GM23338 (cell line): ENCODE data around the gene CTF1. TPM values are rescaled to one million over a fixed set of nuclear protein-coding genes. Genes with fewer than 3 reads are reported as not detected.

Source experiments
- ATAC-seq: fragments of 200-7000 bp; cut with Tn5 transposase; 3 replicates; pipeline ENCODE4 v1.9.1; 2020
- DNase-seq: peaks from one replicate; pipeline ENCODE4 v3.0.0-alpha.2; 2015; ENCODE audit warnings: low spot score
- H2AFZ ChIP-seq: fragments of 200-600 bp; sonication (generic); 2 replicates; pipeline ENCODE4 v1.8.0; 2016; ENCODE audit warnings: antibody characterized with exemption, mild to moderate bottlenecking, moderate library complexity
- H3F3A ChIP-seq: fragments of 200-600 bp; sonication (generic); replicated peaks from 2 replicates; pipeline ENCODE4 v1.8.0; 2017; ENCODE audit warnings: antibody characterized with exemption, mixed run types, low read depth
- H3K27ac ChIP-seq: fragments of 200-600 bp; sonication (generic); 2 replicates; pipeline ENCODE4 v1.6.1; 2016; ENCODE audit warnings: low read depth
- H3K27me3 ChIP-seq: fragments of 200-600 bp; sonication (generic); 2 replicates; pipeline ENCODE4 v1.8.0; 2016; ENCODE audit warnings: mild to moderate bottlenecking, mixed run types, moderate library complexity; ENCODE audit not compliant: insufficient read depth
- H3K36me3 ChIP-seq: fragments of 200-600 bp; sonication (generic); 2 replicates; pipeline ENCODE4 v1.8.0; 2016; ENCODE audit warnings: mild to moderate bottlenecking; ENCODE audit not compliant: insufficient read depth
- H3K4me1 ChIP-seq: fragments of 200-600 bp; sonication (generic); 2 replicates; pipeline ENCODE4 v1.8.0; 2016; ENCODE audit warnings: mild to moderate bottlenecking, moderate library complexity; ENCODE audit not compliant: insufficient read depth
- H3K4me2 ChIP-seq: fragments of 200-600 bp; sonication (generic); 2 replicates; pipeline ENCODE4 v1.7.1; 2017; ENCODE audit warnings: mixed run types
- H3K4me3 ChIP-seq: fragments of 200-600 bp; sonication (generic); 2 replicates; pipeline ENCODE4 v1.6.1; 2016; ENCODE audit warnings: mixed run types
- H3K79me2 ChIP-seq: fragments of 200-600 bp; sonication (generic); replicated peaks from 2 replicates; pipeline ENCODE4 v1.8.0; 2017; ENCODE audit warnings: mild to moderate bottlenecking; ENCODE audit not compliant: insufficient read depth
- H3K9me2 ChIP-seq: fragments of 200-600 bp; sonication (generic); 2 replicates; pipeline ENCODE4 v1.8.0; 2017; ENCODE audit not compliant: insufficient read depth
- H4K20me1 ChIP-seq: fragments of 200-600 bp; sonication (generic); replicated peaks from 2 replicates; pipeline ENCODE4 v1.8.0; 2017; ENCODE audit warnings: mild to moderate bottlenecking; ENCODE audit not compliant: insufficient read depth
- H3K27ac Mint-ChIP-seq: 2 replicates; pipeline ENCODE4 v1.8.0; 2020; ENCODE audit warnings: inconsistent platforms, mild to moderate bottlenecking, moderate library complexity, mixed read lengths
- H3K27me3 Mint-ChIP-seq: 3 replicates; pipeline ENCODE4 v1.8.0; 2022; ENCODE audit warnings: low read depth, mild to moderate bottlenecking, moderate library complexity, mixed read lengths, inconsistent platforms; ENCODE audit not compliant: insufficient read depth, poor library complexity
- H3K36me3 Mint-ChIP-seq: 3 replicates; pipeline ENCODE4 v1.8.0; 2021; ENCODE audit warnings: low read depth, mild to moderate bottlenecking, inconsistent platforms, moderate library complexity, mixed read lengths
- H3K4me1 Mint-ChIP-seq: 3 replicates; pipeline ENCODE4 v1.8.0; 2020; ENCODE audit warnings: mild to moderate bottlenecking, inconsistent platforms, mixed read lengths
- H3K4me3 Mint-ChIP-seq: 3 replicates; pipeline ENCODE4 v1.8.0; 2021; ENCODE audit warnings: moderate library complexity, mild to moderate bottlenecking, inconsistent platforms, mixed read lengths
- H3K9me3 Mint-ChIP-seq: 3 replicates; pipeline ENCODE4 v1.8.0; 2020; ENCODE audit warnings: moderate library complexity, mild to moderate bottlenecking, inconsistent platforms, mixed read lengths
- CREB1 ChIP-seq: fragments of 250-450 bp; sonication (Bioruptor Pico); IDR thresholded peaks from 2 replicates; pipeline ENCODE4 v1.5.0; 2020; ENCODE audit warnings: low read depth, mild to moderate bottlenecking, moderate library complexity
- CTCF ChIP-seq, 2 experiments: fragments of 200-600 bp in 1 of 2; sonication (generic) in 1 of 2; conservative IDR thresholded peaks; 2 replicates each; pipeline versions ENCODE4 v1.5.1 to v1.6.1; 2016 to 2017; ENCODE audit warnings: antibody characterized with exemption in 2 of 2, low read depth in 2 of 2, mild to moderate bottlenecking in 2 of 2, moderate library complexity in 1 of 2
- EZH2 ChIP-seq: fragments of 200-600 bp; sonication (generic); IDR thresholded peaks from one replicate; pipeline ENCODE4 v1.8.0; 2017; ENCODE audit warnings: antibody characterized with exemption, mild to moderate bottlenecking, low read depth; ENCODE audit not compliant: unreplicated experiment
- JUNB ChIP-seq: IDR thresholded peaks from one replicate; pipeline ENCODE4 v1.6.1; 2016; ENCODE audit warnings: antibody characterized with exemption; ENCODE audit not compliant: unreplicated experiment
- NANOG ChIP-seq: IDR thresholded peaks from 2 replicates; pipeline ENCODE4 v1.6.1; 2016; ENCODE audit warnings: antibody characterized with exemption, borderline replicate concordance
- POLR2AphosphoS5 ChIP-seq: IDR thresholded peaks from 2 replicates; pipeline ENCODE4 v1.6.1; 2016; ENCODE audit warnings: antibody characterized with exemption, low read depth
- ZNF114 ChIP-seq: fragments of 250-450 bp; sonication (Bioruptor Pico); IDR thresholded peaks from 2 replicates; pipeline ENCODE4 v1.5.0; 2020; ENCODE audit warnings: mild to moderate bottlenecking, moderate library complexity
- ZNF331 ChIP-seq: fragments of 250-450 bp; sonication (Bioruptor Pico); IDR thresholded peaks from 2 replicates; pipeline ENCODE4 v1.5.0; 2020; ENCODE audit warnings: low read depth, mild to moderate bottlenecking, moderate library complexity
- polyA plus RNA-seq: library from polyadenylated mRNA; unstranded; fragments of >200 nt; fragmentation: Nextera tagmentation; extraction: Ambion mirVana; gene quantifications from 2 replicates; pipeline ENCODE4 v1.2.1, GENCODE V29; 2016
- total RNA-seq: library from RNA; depleted of rRNA; stranded (reverse); fragments of >200 nt; shearing (Covaris generic); gene quantifications from 2 replicates; pipeline ENCODE4 v1.2.3, GENCODE V29; 2014
- TF ChIP-seq, protein P1 (sequence below): IDR thresholded peaks from one replicate; pipeline ENCODE4 v1.6.1; 2018; ENCODE audit warnings: antibody characterized with exemption; ENCODE audit not compliant: unreplicated experiment
- TF ChIP-seq, protein P2 (sequence below): IDR thresholded peaks from 2 replicates; pipeline ENCODE4 v1.6.1; 2016; ENCODE audit warnings: antibody characterized with exemption

The CTF1 gene
- total and polyA plus RNA-seq, 2 experiments from 2014 or later: 0.24 to 0.52 TPM

GRCh38 chr16:30912794-30913412 lies 16.5 kb downstream of the CTF1 start:
- Histone ChIP-seq H3K27ac (no peak overlapping the region), H4K20me1 (no peaks in the 10 kb centered on the region), H3K36me3 (no peaks in the 10 kb centered on the region), H3K4me3 (no peak overlapping the region), H3K4me1 (peaks cover 4% of the 10 kb centered on the region; the same call in 1 of the 2 replicates), H3K79me2 (no peaks in the 10 kb centered on the region), H3K4me2 (no peak overlapping the region), H3K27me3 (no peaks in the 10 kb centered on the region), H3F3A (no peaks in the 10 kb centered on the region), H3K9me2 (no peaks in the 10 kb centered on the region), H2AFZ (no peak overlapping the region)
- Mint-ChIP-seq H3K4me1 (peaks cover 10% of the 10 kb centered on the region), H3K9me3 (no peaks in the 10 kb centered on the region), H3K4me3 (no peak overlapping the region; the same call in 2 of the 3 replicates), H3K27ac (no peak overlapping the region), H3K36me3 (no peaks in the 10 kb centered on the region), H3K27me3 (peaks cover 5% of the 10 kb centered on the region)
- TF ChIP-seq JUNB (no peak), POLR2AphosphoS5 (no peak), CTCF (conservative IDR thresholded peaks at IDR 0.05; ENCODE audit: low read depth in 2 of 2) (no peak), ZNF114 (CRISPR knock-in tag) (no peak)
- TF ChIP-seq, protein P1, sequence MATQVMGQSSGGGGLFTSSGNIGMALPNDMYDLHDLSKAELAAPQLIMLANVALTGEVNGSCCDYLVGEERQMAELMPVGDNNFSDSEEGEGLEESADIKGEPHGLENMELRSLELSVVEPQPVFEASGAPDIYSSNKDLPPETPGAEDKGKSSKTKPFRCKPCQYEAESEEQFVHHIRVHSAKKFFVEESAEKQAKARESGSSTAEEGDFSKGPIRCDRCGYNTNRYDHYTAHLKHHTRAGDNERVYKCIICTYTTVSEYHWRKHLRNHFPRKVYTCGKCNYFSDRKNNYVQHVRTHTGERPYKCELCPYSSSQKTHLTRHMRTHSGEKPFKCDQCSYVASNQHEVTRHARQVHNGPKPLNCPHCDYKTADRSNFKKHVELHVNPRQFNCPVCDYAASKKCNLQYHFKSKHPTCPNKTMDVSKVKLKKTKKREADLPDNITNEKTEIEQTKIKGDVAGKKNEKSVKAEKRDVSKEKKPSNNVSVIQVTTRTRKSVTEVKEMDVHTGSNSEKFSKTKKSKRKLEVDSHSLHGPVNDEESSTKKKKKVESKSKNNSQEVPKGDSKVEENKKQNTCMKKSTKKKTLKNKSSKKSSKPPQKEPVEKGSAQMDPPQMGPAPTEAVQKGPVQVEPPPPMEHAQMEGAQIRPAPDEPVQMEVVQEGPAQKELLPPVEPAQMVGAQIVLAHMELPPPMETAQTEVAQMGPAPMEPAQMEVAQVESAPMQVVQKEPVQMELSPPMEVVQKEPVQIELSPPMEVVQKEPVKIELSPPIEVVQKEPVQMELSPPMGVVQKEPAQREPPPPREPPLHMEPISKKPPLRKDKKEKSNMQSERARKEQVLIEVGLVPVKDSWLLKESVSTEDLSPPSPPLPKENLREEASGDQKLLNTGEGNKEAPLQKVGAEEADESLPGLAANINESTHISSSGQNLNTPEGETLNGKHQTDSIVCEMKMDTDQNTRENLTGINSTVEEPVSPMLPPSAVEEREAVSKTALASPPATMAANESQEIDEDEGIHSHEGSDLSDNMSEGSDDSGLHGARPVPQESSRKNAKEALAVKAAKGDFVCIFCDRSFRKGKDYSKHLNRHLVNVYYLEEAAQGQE: no peak
- no peak for DNase-seq
- ATAC-seq: no peak

GRCh38 chr16:30914830-30915229 lies 18.4 kb downstream of the CTF1 start:
- Mint-ChIP-seq H3K27ac (no peak overlapping the region), H3K4me3 (no peak overlapping the region), H3K27me3 (peaks cover 4% of the 10 kb centered on the region), H3K9me3 (no peaks in the 10 kb centered on the region), H3K36me3 (no peaks in the 10 kb centered on the region), H3K4me1 (peaks cover 10% of the 10 kb centered on the region; the same call in 2 of the 3 replicates)
- no peak overlapping the region for H3K27ac ChIP-seq
- no peaks in the 10 kb centered on the region for H3F3A ChIP-seq
- H3K4me2 ChIP-seq: no peak overlapping the region
- no peaks in the 10 kb centered on the region for H3K27me3 ChIP-seq
- H3K9me2 ChIP-seq: no peaks in the 10 kb centered on the region
- H3K4me1 ChIP-seq: peaks cover 4% of the 10 kb centered on the region; the same call in 1 of the 2 replicates
- ATAC-seq: no peak
- H3K79me2 ChIP-seq: no peaks in the 10 kb centered on the region
- H3K4me3 ChIP-seq: no peak overlapping the region
- H2AFZ ChIP-seq: no peak overlapping the region
- H4K20me1 ChIP-seq: no peaks in the 10 kb centered on the region
- H3K36me3 ChIP-seq: no peaks in the 10 kb centered on the region
- DNase-seq: no peak
- TF ChIP-seq, protein P2, sequence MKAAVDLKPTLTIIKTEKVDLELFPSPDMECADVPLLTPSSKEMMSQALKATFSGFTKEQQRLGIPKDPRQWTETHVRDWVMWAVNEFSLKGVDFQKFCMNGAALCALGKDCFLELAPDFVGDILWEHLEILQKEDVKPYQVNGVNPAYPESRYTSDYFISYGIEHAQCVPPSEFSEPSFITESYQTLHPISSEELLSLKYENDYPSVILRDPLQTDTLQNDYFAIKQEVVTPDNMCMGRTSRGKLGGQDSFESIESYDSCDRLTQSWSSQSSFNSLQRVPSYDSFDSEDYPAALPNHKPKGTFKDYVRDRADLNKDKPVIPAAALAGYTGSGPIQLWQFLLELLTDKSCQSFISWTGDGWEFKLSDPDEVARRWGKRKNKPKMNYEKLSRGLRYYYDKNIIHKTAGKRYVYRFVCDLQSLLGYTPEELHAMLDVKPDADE: no peak
- no peak for TF ChIP-seq POLR2AphosphoS5
- no peak for TF ChIP-seq EZH2
- no peak for TF ChIP-seq CREB1
- no peak for TF ChIP-seq ZNF331 (CRISPR knock-in tag)
- no peak for TF ChIP-seq ZNF114 (CRISPR knock-in tag)
- TF ChIP-seq CTCF (conservative IDR thresholded peaks at IDR 0.05; ENCODE audit: low read depth in 2 of 2): no peak
- no peak for TF ChIP-seq NANOG
- TF ChIP-seq JUNB: no peak
